ENCODE measurements around the gene NDUFS2.

DNA sequence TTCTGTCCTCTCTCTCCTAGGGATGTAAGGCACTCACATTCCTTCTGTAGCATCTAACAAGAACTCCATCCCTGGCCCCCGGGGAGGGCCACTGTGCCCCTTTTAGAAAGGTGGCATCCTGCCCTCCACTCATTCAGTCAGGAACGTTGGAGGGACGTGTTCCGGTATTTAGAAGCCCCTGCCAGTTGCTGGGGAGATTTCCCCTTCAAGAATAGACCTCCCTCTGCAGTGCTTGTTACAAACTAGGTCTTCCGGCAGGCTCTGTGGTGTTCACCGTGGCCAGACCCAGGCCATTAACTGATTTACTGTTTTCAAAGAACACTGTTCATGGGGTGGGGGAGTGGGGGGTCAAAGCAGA, 57.2 kb downstream of the NDUFS2 start:
- TF ChIP-seq, protein P1, sequence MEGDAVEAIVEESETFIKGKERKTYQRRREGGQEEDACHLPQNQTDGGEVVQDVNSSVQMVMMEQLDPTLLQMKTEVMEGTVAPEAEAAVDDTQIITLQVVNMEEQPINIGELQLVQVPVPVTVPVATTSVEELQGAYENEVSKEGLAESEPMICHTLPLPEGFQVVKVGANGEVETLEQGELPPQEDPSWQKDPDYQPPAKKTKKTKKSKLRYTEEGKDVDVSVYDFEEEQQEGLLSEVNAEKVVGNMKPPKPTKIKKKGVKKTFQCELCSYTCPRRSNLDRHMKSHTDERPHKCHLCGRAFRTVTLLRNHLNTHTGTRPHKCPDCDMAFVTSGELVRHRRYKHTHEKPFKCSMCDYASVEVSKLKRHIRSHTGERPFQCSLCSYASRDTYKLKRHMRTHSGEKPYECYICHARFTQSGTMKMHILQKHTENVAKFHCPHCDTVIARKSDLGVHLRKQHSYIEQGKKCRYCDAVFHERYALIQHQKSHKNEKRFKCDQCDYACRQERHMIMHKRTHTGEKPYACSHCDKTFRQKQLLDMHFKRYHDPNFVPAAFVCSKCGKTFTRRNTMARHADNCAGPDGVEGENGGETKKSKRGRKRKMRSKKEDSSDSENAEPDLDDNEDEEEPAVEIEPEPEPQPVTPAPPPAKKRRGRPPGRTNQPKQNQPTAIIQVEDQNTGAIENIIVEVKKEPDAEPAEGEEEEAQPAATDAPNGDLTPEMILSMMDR (IDR thresholded peaks at IDR 0.05): no peak
- no peak for TF ChIP-seq POLR2A (IDR thresholded peaks at IDR 0.05)

Measured in testis (tissue), 2 donors.